CD4-positive, alpha-beta T cell treated with Interleukin-17A for 4 hours (primary cell): ENCODE data around the gene IRX2.

ENCODE experiments used
- DNase-seq: peaks from one replicate; pipeline ENCODE4 v3.0.0-alpha.2; 2020; ENCODE audit warnings: mixed read lengths

Gene IRX2

GRCh38 chr5:2755681-2756171 is 4.2 kb upstream of the IRX2 start:
- DNase-seq = no peak

- no peak for DNase-seq
Measured at GRCh38 chr5:2755076-2755680, 3.7 kb upstream of the IRX2 start.

- DNase-seq = no peak
Measured at GRCh38 chr5:2754581-2755075, 3.2 kb upstream of the IRX2 start.

- no peak for DNase-seq
Measured at GRCh38 chr5:2753452-2754420, 2.3 kb upstream of the IRX2 start.

GRCh38 chr5:2752821-2753439 is 1.5 kb upstream of the IRX2 start:
- no peak for DNase-seq

- DNase-seq = no peak
Measured at GRCh38 chr5:2752059-2752820, 763 bp upstream of the IRX2 start.

GRCh38 chr5:2750758-2751464 is 566 bp downstream of the IRX2 start:
- no peak for DNase-seq

GRCh38 chr5:2750026-2750757 is 1.3 kb downstream of the IRX2 start:
- DNase-seq = no peak

GRCh38 chr5:2749514-2750025 is 1.9 kb downstream of the IRX2 start:
- DNase-seq = no peak

- no peak for DNase-seq
Measured at GRCh38 chr5:2748861-2749513, 2.5 kb downstream of the IRX2 start.

GRCh38 chr5:2748179-2748860 is 3.2 kb downstream of the IRX2 start:
- DNase-seq = no peak

GRCh38 chr5:2747363-2748162 is 3.9 kb downstream of the IRX2 start:
- DNase-seq = no peak

GRCh38 chr5:2746561-2747032 is 4.9 kb downstream of the IRX2 start:
- DNase-seq = no peak

- DNase-seq = no peak
Measured at GRCh38 chr5:2744485-2744884, 7.0 kb downstream of the IRX2 start.

GRCh38 chr5:2742921-2743679 is 8.4 kb downstream of the IRX2 start:
- no peak for DNase-seq

- no peak for DNase-seq
Measured at GRCh38 chr5:2741956-2742355, 9.5 kb downstream of the IRX2 start.

- DNase-seq = no peak
Measured at GRCh38 chr5:2740876-2741555, 10.5 kb downstream of the IRX2 start.
